OCI-LY7 (cell line): ENCODE data around the gene FNTB. TPM values are rescaled to one million over a fixed set of nuclear protein-coding genes. Genes with fewer than 3 reads are reported as not detected.

Experiments used
- BruUV-seq: library from RNA; stranded (reverse); fragments of 400-500 nt; replicated peaks from 2 replicates; lab custom pipeline; 2021; lab: Mats Ljungman, UMichigan
- CTCF ChIA-PET: fragments of 300-600 bp; sonication (Branson Sonifier 250); formaldehyde crosslinking; loops from one replicate; lab custom pipeline; 2022; ENCODE audit warnings: antibody characterized with exemption; ENCODE audit not compliant: unreplicated experiment; lab: Charles Lee
- POLR2A ChIA-PET: fragments of 300-600 bp; sonication (Branson Sonifier 250); formaldehyde crosslinking; loops from one replicate; lab custom pipeline; 2022; ENCODE audit warnings: antibody characterized with exemption; lab: Charles Lee
- DNase-seq: peaks from one replicate; pipeline ENCODE4 v3.0.0-alpha.2; 2015; ENCODE audit warnings: low spot score
- H2AFZ ChIP-seq: fragments of 200-600 bp; sonication (generic), shearing (Covaris generic); 2 replicates; pipeline ENCODE4 v1.6.1; 2014; ENCODE audit warnings: mild to moderate bottlenecking, antibody characterized with exemption, low read length, moderate library complexity
- H3K27ac ChIP-seq: fragments of 200-600 bp; sonication (generic); 2 replicates; pipeline ENCODE4 v1.5.1; 2014; ENCODE audit warnings: mixed run types, low read depth, mild to moderate bottlenecking, moderate library complexity, low read length, inconsistent platforms; ENCODE audit not compliant: poor library complexity, severe bottlenecking
- H3K36me3 ChIP-seq: fragments of 200-600 bp; sonication (generic); 2 replicates; pipeline ENCODE4 v1.6.1; 2014; ENCODE audit warnings: mild to moderate bottlenecking, antibody characterized with exemption, low read length, moderate library complexity, mixed read lengths; ENCODE audit not compliant: insufficient read depth
- H3K4me1 ChIP-seq: fragments of 200-600 bp; sonication (generic); 2 replicates; pipeline ENCODE4 v1.5.1; 2014; ENCODE audit warnings: mild to moderate bottlenecking, low read length; ENCODE audit not compliant: insufficient read depth, poor library complexity, severe bottlenecking
- H3K4me2 ChIP-seq: fragments of 200-600 bp; sonication (generic); 2 replicates; pipeline ENCODE4 v1.6.1; 2014; ENCODE audit warnings: mild to moderate bottlenecking, low read length
- H3K4me3 ChIP-seq: fragments of 200-600 bp; sonication (generic); 2 replicates; pipeline ENCODE4 v1.5.1; 2014; ENCODE audit warnings: mild to moderate bottlenecking, low read depth, low read length; ENCODE audit not compliant: poor library complexity, severe bottlenecking
- H3K79me2 ChIP-seq: fragments of 200-600 bp; sonication (generic); 2 replicates; pipeline ENCODE4 v1.6.1; 2016; ENCODE audit warnings: low read depth, mild to moderate bottlenecking, low read length, moderate library complexity, mixed read lengths; ENCODE audit not compliant: insufficient read depth
- H3K9me2 ChIP-seq: fragments of 200-600 bp; sonication (generic); 2 replicates; pipeline ENCODE4 v1.6.1; 2016; ENCODE audit warnings: mild to moderate bottlenecking, low read length, mixed read lengths; ENCODE audit not compliant: insufficient read depth
- H3K9me3 ChIP-seq: fragments of 200-600 bp; sonication (generic); 2 replicates; pipeline ENCODE4 v1.6.1; 2014; ENCODE audit warnings: mild to moderate bottlenecking, mixed run types, low read length, mixed read lengths
- H4K20me1 ChIP-seq: fragments of 200-600 bp; sonication (generic); 2 replicates; pipeline ENCODE4 v1.6.1; 2014; ENCODE audit warnings: mild to moderate bottlenecking, antibody characterized with exemption, low read length, moderate library complexity, mixed read lengths; ENCODE audit not compliant: insufficient read depth
- EZH2phosphoT487 ChIP-seq: fragments of 200-600 bp; sonication (generic); IDR thresholded peaks from 2 replicates; pipeline ENCODE4 v1.6.1; 2018; ENCODE audit warnings: low read depth, borderline replicate concordance, mild to moderate bottlenecking, mixed run types, antibody characterized with exemption, low read length, moderate library complexity, mixed read lengths
- intact Hi-C: fragments of 100-400 bp; cut with micrococcal nuclease; formaldehyde crosslinking; loops from one replicate; pipeline ENCODE4 v1.10.0; 2022; ENCODE audit not compliant: unreplicated experiment
- total RNA-seq, 2 experiments: library from RNA; depleted of rRNA in 1 of 2; stranded (reverse); fragments of >200 nt in 1 of 2; shearing (Covaris generic) in 1 of 2; gene quantifications; 2 replicates each; pipeline ENCODE4 v1.2.3, GENCODE V29; 2014 to 2022
- TF ChIP-seq, protein P1 (sequence below): fragments of 200-600 bp; sonication (generic); conservative IDR thresholded peaks from 2 replicates; pipeline ENCODE4 v1.5.1; 2014; ENCODE audit warnings: mild to moderate bottlenecking, antibody characterized with exemption, low read length, moderate library complexity, mixed read lengths

FNTB gene
- total RNA-seq, 2 experiments from 2014 or later: 9.2 to 18.0 TPM

DNA sequence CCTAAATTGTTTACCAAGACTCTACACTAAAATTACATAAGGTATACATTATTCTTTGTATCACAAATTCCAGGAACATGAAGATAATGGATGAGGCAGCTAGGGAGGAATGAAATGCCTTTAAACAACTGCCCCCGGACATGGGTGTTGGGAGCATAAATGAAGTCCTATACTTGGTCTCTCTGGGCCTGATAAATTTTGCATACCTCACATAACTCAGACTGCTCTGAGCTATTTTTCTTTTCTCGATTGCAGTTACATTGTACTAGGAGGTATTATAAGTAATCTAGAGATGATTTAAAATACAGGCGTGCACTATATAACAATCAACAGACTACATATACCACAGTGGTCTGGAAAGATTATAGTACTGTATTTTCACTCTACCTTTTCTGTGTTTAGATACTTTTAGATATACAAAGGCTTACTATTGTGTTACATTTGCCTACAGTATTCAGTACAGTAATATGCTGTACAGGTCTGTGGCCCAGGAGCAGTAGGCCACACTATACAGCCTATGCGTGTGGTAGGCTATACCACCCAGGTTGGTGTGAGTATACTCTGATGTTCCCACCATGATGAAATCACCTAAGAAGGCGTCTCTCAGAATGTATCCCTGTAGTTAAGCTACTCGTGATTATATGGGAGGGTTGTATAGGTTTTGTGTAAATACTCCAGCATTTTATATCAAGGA is 14.3 kb downstream of the FNTB start:
- intact Hi-C loops: no loop called here
- no peak overlapping the region for H3K4me3 ChIP-seq
- H3K4me1 ChIP-seq: no peaks in the 10 kb centered on the region
- no peak overlapping the region for H3K4me2 ChIP-seq
- ChIA-PET CTCF (no interaction called here), POLR2A (interaction anchor here (0.6 to 1.0 kb wide), 4 partner anchors 12 to 118 kb away, joined by 3 to 5 read pairs (median 4); no protein-coding TSS in a partner anchor)
- no peak overlapping the region for H2AFZ ChIP-seq
- H3K27ac ChIP-seq: no peak overlapping the region
- no peaks in the 10 kb centered on the region for H3K9me3 ChIP-seq
- H3K79me2 ChIP-seq: no peaks in the 10 kb centered on the region
- no peak for DNase-seq
- no peaks in the 10 kb centered on the region for H3K36me3 ChIP-seq
- TF ChIP-seq, protein P1, sequence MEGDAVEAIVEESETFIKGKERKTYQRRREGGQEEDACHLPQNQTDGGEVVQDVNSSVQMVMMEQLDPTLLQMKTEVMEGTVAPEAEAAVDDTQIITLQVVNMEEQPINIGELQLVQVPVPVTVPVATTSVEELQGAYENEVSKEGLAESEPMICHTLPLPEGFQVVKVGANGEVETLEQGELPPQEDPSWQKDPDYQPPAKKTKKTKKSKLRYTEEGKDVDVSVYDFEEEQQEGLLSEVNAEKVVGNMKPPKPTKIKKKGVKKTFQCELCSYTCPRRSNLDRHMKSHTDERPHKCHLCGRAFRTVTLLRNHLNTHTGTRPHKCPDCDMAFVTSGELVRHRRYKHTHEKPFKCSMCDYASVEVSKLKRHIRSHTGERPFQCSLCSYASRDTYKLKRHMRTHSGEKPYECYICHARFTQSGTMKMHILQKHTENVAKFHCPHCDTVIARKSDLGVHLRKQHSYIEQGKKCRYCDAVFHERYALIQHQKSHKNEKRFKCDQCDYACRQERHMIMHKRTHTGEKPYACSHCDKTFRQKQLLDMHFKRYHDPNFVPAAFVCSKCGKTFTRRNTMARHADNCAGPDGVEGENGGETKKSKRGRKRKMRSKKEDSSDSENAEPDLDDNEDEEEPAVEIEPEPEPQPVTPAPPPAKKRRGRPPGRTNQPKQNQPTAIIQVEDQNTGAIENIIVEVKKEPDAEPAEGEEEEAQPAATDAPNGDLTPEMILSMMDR: no peak
- no peak for TF ChIP-seq EZH2phosphoT487
- BruUV-seq: no TSS peak
- no peaks in the 10 kb centered on the region for H3K9me2 ChIP-seq
- H4K20me1 ChIP-seq: no peaks in the 10 kb centered on the region

DNA sequence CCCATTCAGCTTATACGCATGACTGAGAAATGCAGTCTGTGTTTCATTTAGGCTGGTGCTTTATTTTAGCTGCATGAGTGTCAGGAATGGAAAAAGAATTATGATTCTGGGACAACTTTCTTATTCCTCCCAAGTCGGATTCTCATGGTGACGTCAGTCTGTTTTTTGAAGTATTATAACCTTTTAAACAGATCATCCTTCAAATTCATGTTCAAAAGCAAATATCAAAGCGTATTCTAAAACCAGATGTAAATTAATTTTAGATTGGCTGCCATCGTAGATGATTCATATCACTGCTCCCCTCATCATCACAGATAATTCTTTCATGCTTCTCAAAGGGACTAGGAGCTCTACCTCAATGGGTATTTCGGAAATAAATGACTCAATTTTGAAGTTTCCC is 15.0 kb downstream of the FNTB start:
- Histone ChIP-seq H3K4me3 (no peak overlapping the region), H3K27ac (no peak overlapping the region), H3K4me1 (no peaks in the 10 kb centered on the region), H4K20me1 (no peaks in the 10 kb centered on the region), H3K9me3 (no peaks in the 10 kb centered on the region), H3K9me2 (no peaks in the 10 kb centered on the region), H3K4me2 (no peak overlapping the region), H2AFZ (no peak overlapping the region), H3K36me3 (no peaks in the 10 kb centered on the region), H3K79me2 (no peaks in the 10 kb centered on the region)
- TF ChIP-seq, protein P1: no peak
- no peak for TF ChIP-seq EZH2phosphoT487
- ChIA-PET POLR2A (interaction anchor here (0.6 to 1.0 kb wide), 2 partner anchors 14 to 117 kb away, joined by 3 to 5 read pairs; no protein-coding TSS in a partner anchor), CTCF (no interaction called here)
- DNase-seq: no peak
- intact Hi-C loops: no loop called here
- no TSS peak for BruUV-seq

DNA sequence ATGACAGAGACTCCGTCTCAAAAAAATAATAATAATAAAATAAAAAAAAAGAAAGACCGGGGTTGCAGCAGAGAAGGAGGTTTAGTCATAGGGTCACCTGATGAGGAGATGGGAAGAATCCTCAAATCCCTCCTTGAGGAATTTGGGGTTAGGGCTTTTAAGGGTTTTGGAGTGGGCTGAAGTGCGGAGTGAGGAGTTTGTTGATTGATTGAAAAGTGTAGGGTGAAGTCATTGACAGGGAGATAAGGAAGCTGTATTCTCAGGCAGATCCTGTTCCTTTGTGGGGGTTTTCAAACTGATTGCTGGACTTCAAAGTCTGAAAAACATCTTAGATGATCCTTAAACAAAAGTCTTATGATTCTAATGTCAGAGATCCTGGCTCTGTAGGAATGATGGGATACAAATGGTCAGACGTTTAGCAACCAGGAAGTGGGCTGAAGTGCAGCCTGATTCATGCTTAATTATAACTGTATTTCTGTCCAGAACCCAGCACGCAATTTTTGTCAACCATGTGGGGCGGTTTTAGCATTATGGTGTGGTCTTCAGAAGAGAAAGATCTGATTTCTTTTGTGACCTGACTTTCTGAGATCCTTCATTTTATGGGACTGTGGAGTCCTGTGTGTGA is 16.0 kb downstream of the FNTB start:
- Histone ChIP-seq H3K79me2 (no peaks in the 10 kb centered on the region), H3K27ac (no peak overlapping the region), H3K4me1 (no peaks in the 10 kb centered on the region), H2AFZ (no peak overlapping the region), H3K36me3 (no peaks in the 10 kb centered on the region), H4K20me1 (no peaks in the 10 kb centered on the region), H3K9me2 (no peaks in the 10 kb centered on the region), H3K4me2 (no peak overlapping the region), H3K9me3 (no peaks in the 10 kb centered on the region), H3K4me3 (no peak overlapping the region)
- CTCF ChIA-PET: no interaction called here
- TF ChIP-seq EZH2phosphoT487: no peak
- TF ChIP-seq, protein P1: no peak
- POLR2A ChIA-PET: interaction anchor here (0.7 to 1.6 kb wide), 2 partner anchors 8 to 45 kb away, joined by 3 to 4 read pairs; no protein-coding TSS in a partner anchor
- intact Hi-C loops: no loop called here
- BruUV-seq: no TSS peak
- no peak for DNase-seq
